ENCODE data around the gene IPO13.

The IPO13 gene

GRCh38 chr1:43984855-43985254 is 38.1 kb downstream of the IPO13 start:
- Histone ChIP-seq H2AFZ (ENCODE audit: low read depth) (no peak overlapping the region), H3K79me2 (ENCODE audit: insufficient read depth, low read depth) (peaks cover 11% of the 10 kb centered on the region; the same call in 1 of the 2 replicates), H3K27me3 (ENCODE audit: insufficient read depth, low read depth) (no peaks in the 10 kb centered on the region), H3K27ac (no peak overlapping the region), H3K4me3 (IDR thresholded peaks at IDR 0.05; ENCODE audit: insufficient read depth, low read depth, low read length) (no peak overlapping the region), H3K36me3 (ENCODE audit: insufficient read depth) (no peaks in the 10 kb centered on the region), H3K4me2 (no peak overlapping the region), H3K4me1 (ENCODE audit: low read depth, poor library complexity, severe bottlenecking) (peaks cover 6% of the 10 kb centered on the region), H4K20me1 (ENCODE audit: insufficient read depth) (no peaks in the 10 kb centered on the region), H3K9ac (no peak overlapping the region)
- no peak for TF ChIP-seq CTCF (conservative IDR thresholded peaks at IDR 0.05; ENCODE audit: low read depth, low read length)

DNA sequence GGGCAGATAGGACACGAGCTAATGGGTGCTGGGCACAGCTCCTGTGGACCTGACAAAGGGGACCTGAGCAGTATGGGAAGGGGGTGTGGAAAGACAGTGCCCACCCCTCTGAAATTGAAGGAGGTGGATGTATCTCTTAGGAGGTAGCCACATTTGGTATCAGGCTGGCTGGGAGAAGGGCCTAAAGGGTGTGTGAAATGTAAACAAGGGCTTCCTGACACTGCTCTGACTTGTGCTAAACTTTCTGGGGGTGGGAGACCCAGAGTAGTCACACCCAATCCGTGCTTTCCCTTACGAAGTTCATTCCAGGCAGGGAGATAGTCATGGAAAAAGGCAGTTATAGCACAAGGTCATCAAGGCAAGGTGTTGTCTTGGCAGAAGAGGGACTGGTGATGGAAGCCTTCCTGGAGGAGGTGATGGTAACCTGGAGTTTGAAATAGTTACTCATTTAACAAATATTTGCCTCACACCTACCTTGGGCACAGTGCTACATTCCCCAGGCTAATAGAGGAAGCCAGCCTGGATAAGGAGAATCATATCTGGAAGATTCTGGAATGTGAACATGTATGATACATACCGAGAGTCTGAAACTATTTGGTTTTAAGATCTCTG is 39.3 kb downstream of the IPO13 start:
- H4K20me1 ChIP-seq (ENCODE audit: insufficient read depth), result no peaks in the 10 kb centered on the region
- no peak for TF ChIP-seq CTCF (conservative IDR thresholded peaks at IDR 0.05; ENCODE audit: low read depth, low read length)
- no peak overlapping the region for H2AFZ ChIP-seq (ENCODE audit: low read depth)
- no peak overlapping the region for H3K4me2 ChIP-seq
- H3K36me3 ChIP-seq (ENCODE audit: insufficient read depth), result no peaks in the 10 kb centered on the region
- no peak overlapping the region for H3K27ac ChIP-seq
- H3K79me2 ChIP-seq (ENCODE audit: insufficient read depth, low read depth), result no peaks in the 10 kb centered on the region; the same call in 1 of the 2 replicates
- peaks cover 6% of the 10 kb centered on the region for H3K4me1 ChIP-seq (ENCODE audit: low read depth, poor library complexity, severe bottlenecking)
- H3K27me3 ChIP-seq (ENCODE audit: insufficient read depth, low read depth), result no peaks in the 10 kb centered on the region
- no peak overlapping the region for H3K4me3 ChIP-seq (IDR thresholded peaks at IDR 0.05; ENCODE audit: insufficient read depth, low read depth, low read length)
- H3K9ac ChIP-seq, result no peak overlapping the region

DNA sequence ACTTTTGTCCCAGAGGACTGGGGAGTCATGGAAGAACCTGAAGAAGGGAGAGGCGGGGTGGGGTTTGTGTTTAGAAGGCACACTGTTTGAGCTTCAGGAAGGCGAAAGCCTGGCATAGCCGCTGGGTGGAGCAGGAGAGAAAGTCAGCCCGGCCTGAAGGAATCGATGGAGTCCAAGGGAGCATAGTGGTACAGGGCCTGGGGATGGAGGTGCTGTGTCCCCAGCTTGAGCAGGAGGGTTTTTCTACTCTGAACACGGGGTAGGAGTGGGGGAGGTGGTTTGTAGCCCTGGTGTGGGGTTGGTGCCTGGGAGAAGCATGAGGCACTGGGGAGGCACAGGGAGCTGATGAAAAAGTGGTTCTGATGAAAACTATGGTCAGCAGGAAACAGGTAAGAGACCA is 40.0 kb downstream of the IPO13 start:
- Histone ChIP-seq H3K27ac (no peak overlapping the region), H2AFZ (ENCODE audit: low read depth) (no peak overlapping the region), H3K4me3 (IDR thresholded peaks at IDR 0.05; ENCODE audit: insufficient read depth, low read depth, low read length) (no peak overlapping the region), H3K4me1 (ENCODE audit: low read depth, poor library complexity, severe bottlenecking) (peaks cover 6% of the 10 kb centered on the region), H4K20me1 (ENCODE audit: insufficient read depth) (no peaks in the 10 kb centered on the region), H3K4me2 (no peak overlapping the region), H3K9ac (no peak overlapping the region), H3K79me2 (ENCODE audit: insufficient read depth, low read depth) (no peaks in the 10 kb centered on the region; the same call in 1 of the 2 replicates), H3K36me3 (ENCODE audit: insufficient read depth) (no peaks in the 10 kb centered on the region), H3K27me3 (ENCODE audit: insufficient read depth, low read depth) (no peaks in the 10 kb centered on the region)
- TF ChIP-seq CTCF (conservative IDR thresholded peaks at IDR 0.05; ENCODE audit: low read depth, low read length), result no peak

- Histone ChIP-seq H3K4me1 (ENCODE audit: low read depth, poor library complexity, severe bottlenecking) (peaks cover 9% of the 10 kb centered on the region), H3K27me3 (ENCODE audit: insufficient read depth, low read depth) (no peaks in the 10 kb centered on the region), H2AFZ (ENCODE audit: low read depth) (no peak overlapping the region), H3K4me3 (IDR thresholded peaks at IDR 0.05; ENCODE audit: insufficient read depth, low read depth, low read length) (no peak overlapping the region), H3K9ac (no peak overlapping the region), H4K20me1 (ENCODE audit: insufficient read depth) (no peaks in the 10 kb centered on the region), H3K36me3 (ENCODE audit: insufficient read depth) (no peaks in the 10 kb centered on the region), H3K79me2 (ENCODE audit: insufficient read depth, low read depth) (no peaks in the 10 kb centered on the region; the same call in 1 of the 2 replicates), H3K4me2 (no peak overlapping the region), H3K27ac (no peak overlapping the region)
- no peak for TF ChIP-seq CTCF (conservative IDR thresholded peaks at IDR 0.05; ENCODE audit: low read depth, low read length)
Measured at GRCh38 chr1:43987159-43987902, 40.6 kb downstream of the IPO13 start.

Data from KMS-11 (cell line).